Colonic mucosa (tissue), 4 donors: Measurements from ENCODE around the gene ARV1. TPM values are rescaled to one million over a fixed set of nuclear protein-coding genes. Genes with fewer than 3 reads are reported as not detected.

Source experiments
- DNase-seq: peaks from one replicate; pipeline ENCODE4 v3.0.0-alpha.2; 2020
- H3K27ac ChIP-seq: fragments of 200-600 bp; one replicate; pipeline ENCODE4 v1.8.0; 2021
- H3K27me3 ChIP-seq: fragments of 200-600 bp; one replicate; pipeline ENCODE4 v1.8.0; 2021
- H3K36me3 ChIP-seq: fragments of 200-600 bp; one replicate; pipeline ENCODE4 v1.8.0; 2021
- H3K4me1 ChIP-seq: fragments of 200-600 bp; one replicate; pipeline ENCODE4 v1.8.0; 2021; ENCODE audit warnings: mild to moderate bottlenecking
- H3K4me3 ChIP-seq: fragments of 200-600 bp; one replicate; pipeline ENCODE4 v1.8.0; 2021
- H3K9ac ChIP-seq, 2 donors: one replicate each; pipeline ENCODE4 v1.7.0; 2013; ENCODE audit warnings: control low read depth in 2 of 2, low read depth in 2 of 2, low read length in 2 of 2
- H3K9me3 ChIP-seq: fragments of 200-600 bp; one replicate; pipeline ENCODE4 v1.8.0; 2021
- intact Hi-C: fragments of 100-400 bp; cut with DNase I; formaldehyde crosslinking; loops from one replicate; pipeline ENCODE4 v1.14.1; 2022
- total RNA-seq, 2 donors: library from RNA; stranded (reverse); fragmentation: NEBNext Ultra II Directional in 1 of 2; extraction: Animal tissue kit (Norgen Biotek cat#: 25700) in 1 of 2; gene quantifications; one replicate each; pipeline ENCODE4 v1.2.1, GENCODE V29; 2021
- TF ChIP-seq, protein P1 (sequence below): fragments of 200-600 bp; IDR thresholded peaks from one replicate; pipeline ENCODE4 v1.8.0; 2022; ENCODE audit warnings: antibody characterized with exemption, mild to moderate bottlenecking
- donor health status: healthy.
- donor health status: DM: no; HTN: no; CAD: no.
- donor health status: DM: no; HTN: no; CAD: no.

Gene ARV1
- total RNA-seq, 2 donors from 2014 or later, result 29.3 to 39.6 TPM

GRCh38 chr1:230948903-230949302 is 30.0 kb upstream of the ARV1 start:
- H3K27ac ChIP-seq, result no peak overlapping the region
- H3K27me3 ChIP-seq, result no peaks in the 10 kb centered on the region
- no peak for DNase-seq
- H3K9me3 ChIP-seq, result no peaks in the 10 kb centered on the region
- no peak overlapping the region for H3K9ac ChIP-seq
- H3K36me3 ChIP-seq, result no peaks in the 10 kb centered on the region
- TF ChIP-seq, protein P1, sequence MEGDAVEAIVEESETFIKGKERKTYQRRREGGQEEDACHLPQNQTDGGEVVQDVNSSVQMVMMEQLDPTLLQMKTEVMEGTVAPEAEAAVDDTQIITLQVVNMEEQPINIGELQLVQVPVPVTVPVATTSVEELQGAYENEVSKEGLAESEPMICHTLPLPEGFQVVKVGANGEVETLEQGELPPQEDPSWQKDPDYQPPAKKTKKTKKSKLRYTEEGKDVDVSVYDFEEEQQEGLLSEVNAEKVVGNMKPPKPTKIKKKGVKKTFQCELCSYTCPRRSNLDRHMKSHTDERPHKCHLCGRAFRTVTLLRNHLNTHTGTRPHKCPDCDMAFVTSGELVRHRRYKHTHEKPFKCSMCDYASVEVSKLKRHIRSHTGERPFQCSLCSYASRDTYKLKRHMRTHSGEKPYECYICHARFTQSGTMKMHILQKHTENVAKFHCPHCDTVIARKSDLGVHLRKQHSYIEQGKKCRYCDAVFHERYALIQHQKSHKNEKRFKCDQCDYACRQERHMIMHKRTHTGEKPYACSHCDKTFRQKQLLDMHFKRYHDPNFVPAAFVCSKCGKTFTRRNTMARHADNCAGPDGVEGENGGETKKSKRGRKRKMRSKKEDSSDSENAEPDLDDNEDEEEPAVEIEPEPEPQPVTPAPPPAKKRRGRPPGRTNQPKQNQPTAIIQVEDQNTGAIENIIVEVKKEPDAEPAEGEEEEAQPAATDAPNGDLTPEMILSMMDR, result no peak
- no peak overlapping the region for H3K4me3 ChIP-seq
- intact Hi-C loops, result no loop called here
- H3K4me1 ChIP-seq, result no peaks in the 10 kb centered on the region

GRCh38 chr1:230950404-230950803 is 28.5 kb upstream of the ARV1 start:
- H3K9ac ChIP-seq, result no peak overlapping the region
- no peak for DNase-seq
- no peaks in the 10 kb centered on the region for H3K27me3 ChIP-seq
- TF ChIP-seq, protein P1, result no peak
- no peak overlapping the region for H3K27ac ChIP-seq
- no peak overlapping the region for H3K4me3 ChIP-seq
- H3K9me3 ChIP-seq, result no peaks in the 10 kb centered on the region
- H3K36me3 ChIP-seq, result no peaks in the 10 kb centered on the region
- intact Hi-C loops, result no loop called here
- H3K4me1 ChIP-seq, result no peaks in the 10 kb centered on the region

DNA sequence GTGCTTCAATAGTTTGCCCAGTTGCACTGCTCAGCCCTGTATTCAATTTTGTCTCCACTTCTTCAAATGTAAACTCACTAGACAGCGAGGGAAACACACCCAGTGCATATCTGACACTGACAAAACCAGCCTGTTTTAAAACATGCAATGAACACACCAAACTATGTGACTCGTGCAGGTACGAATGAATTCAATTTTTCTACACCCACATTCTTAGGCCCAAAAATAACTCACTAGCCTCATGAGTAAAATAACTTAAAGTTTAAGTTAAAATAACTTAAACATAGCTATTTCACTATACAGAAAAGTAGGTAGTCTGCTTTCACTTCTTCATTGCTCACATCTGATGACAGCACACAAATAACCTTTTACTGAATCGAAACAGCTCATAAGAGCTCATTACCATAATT is 21.3 kb upstream of the ARV1 start:
- TF ChIP-seq, protein P1, result no peak
- intact Hi-C loops, result no loop called here
- Histone ChIP-seq H3K4me1 (no peaks in the 10 kb centered on the region), H3K4me3 (no peak overlapping the region), H3K27ac (peak overlapping the region; percentile 48), H3K9me3 (no peaks in the 10 kb centered on the region), H3K36me3 (no peaks in the 10 kb centered on the region), H3K27me3 (no peaks in the 10 kb centered on the region), H3K9ac (no peak overlapping the region)
- DNase-seq, result no peak

DNA sequence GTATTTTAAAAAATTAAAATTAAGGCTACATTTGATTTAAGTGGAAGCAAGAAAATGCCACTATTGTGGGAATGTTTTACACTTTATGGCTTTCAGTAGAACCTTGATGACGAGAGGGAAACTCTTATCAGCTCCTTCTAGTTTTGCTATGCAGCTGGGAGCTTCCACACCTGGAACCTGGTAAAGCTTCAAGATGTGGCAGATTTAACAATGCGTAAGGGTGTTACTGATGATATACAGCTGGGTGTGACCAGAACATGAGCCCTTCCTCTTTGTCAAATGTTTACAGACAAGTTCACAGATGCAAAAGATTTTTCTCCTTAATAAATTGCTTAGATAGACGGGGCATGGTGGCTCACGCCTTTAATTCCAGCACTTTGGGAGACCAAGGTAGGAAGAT is 20.5 kb upstream of the ARV1 start:
- Histone ChIP-seq H3K4me1 (no peaks in the 10 kb centered on the region), H3K4me3 (no peak overlapping the region), H3K36me3 (no peaks in the 10 kb centered on the region), H3K27me3 (no peaks in the 10 kb centered on the region), H3K27ac (peak overlapping the region; percentile 48), H3K9ac (peak overlapping the region in 1 of 2 donors; percentile 28), H3K9me3 (no peaks in the 10 kb centered on the region)
- intact Hi-C loops, result no loop called here
- peak; percentile 67 for DNase-seq
- TF ChIP-seq, protein P1, result no peak

DNA sequence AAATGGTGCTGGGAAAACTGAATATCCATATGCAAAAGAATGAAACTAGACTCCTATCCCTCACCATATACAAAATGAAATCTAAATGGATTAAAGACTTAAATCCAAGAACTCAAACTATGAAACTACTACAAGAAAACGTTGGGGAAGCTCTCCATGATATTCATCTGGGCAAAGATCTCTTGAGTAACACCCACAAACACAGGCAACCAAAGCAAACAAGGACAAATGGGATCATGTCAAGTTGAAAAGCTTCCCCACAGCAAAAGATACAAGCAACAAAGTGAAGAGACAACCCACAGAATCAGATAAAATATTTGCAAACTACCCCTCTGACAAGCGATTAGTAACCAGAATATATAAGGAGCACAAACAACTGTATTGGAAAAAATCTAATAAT is 14.0 kb upstream of the ARV1 start:
- Histone ChIP-seq H3K27me3 (no peaks in the 10 kb centered on the region), H3K4me1 (no peaks in the 10 kb centered on the region), H3K4me3 (no peak overlapping the region), H3K9me3 (no peaks in the 10 kb centered on the region), H3K27ac (no peak overlapping the region), H3K36me3 (no peaks in the 10 kb centered on the region), H3K9ac (no peak overlapping the region)
- TF ChIP-seq, protein P1, result no peak
- intact Hi-C loops, result no loop called here
- DNase-seq, result no peak

- DNase-seq, result no peak
- Histone ChIP-seq H3K9me3 (no peaks in the 10 kb centered on the region), H3K27ac (no peak overlapping the region), H3K27me3 (no peaks in the 10 kb centered on the region), H3K9ac (no peak overlapping the region), H3K4me3 (no peak overlapping the region), H3K4me1 (no peaks in the 10 kb centered on the region), H3K36me3 (no peaks in the 10 kb centered on the region)
- TF ChIP-seq, protein P1, result no peak
- intact Hi-C loops, result no loop called here
Measured at GRCh38 chr1:230965535-230965934, 13.4 kb upstream of the ARV1 start.
